GM04503 (cell line): ENCODE measurements around the gene SRRM2.
"Not testable (repeated sequence)": the region's sequence is repeated elsewhere in the genome, so short reads cannot be mapped to it uniquely, and the experiment has no call there.

ENCODE experiments used
- DNase-seq: peaks from one replicate; pipeline ENCODE4 v3.0.0-alpha.2; 2012; ENCODE audit warnings: low read depth

Gene SRRM2

GRCh38 chr16:2715064-2715463, 37.4 kb upstream of the SRRM2 start:
- no peak for DNase-seq

- DNase-seq: no peak
These were observed 36.9 kb upstream of the SRRM2 start for GRCh38 chr16:2715519-2715918.

GRCh38 chr16:2715966-2716885, 36.2 kb upstream of the SRRM2 start:
- DNase-seq: no peak

- no peak for DNase-seq
These were observed 35.5 kb upstream of the SRRM2 start for GRCh38 chr16:2716948-2717347.

GRCh38 chr16:2717383-2718263, 34.8 kb upstream of the SRRM2 start:
- no peak for DNase-seq

- no peak for DNase-seq
These were observed 32.9 kb upstream of the SRRM2 start for GRCh38 chr16:2719328-2720063.

GRCh38 chr16:2720064-2720457, 32.4 kb upstream of the SRRM2 start, which contains the start of gene PRSS27:
Gene PRSS27 (minus strand): TSS chr16:2720224. CDS start chr16:2720160, 64 bp downstream.
- DNase-seq: no peak

- peak; percentile 10 for DNase-seq
These were observed 31.5 kb upstream of the SRRM2 start for GRCh38 chr16:2720719-2721633.

GRCh38 chr16:2721634-2722173, 30.7 kb upstream of the SRRM2 start:
- not testable (repeated sequence) for DNase-seq

- no peak for DNase-seq
These were observed 28.3 kb upstream of the SRRM2 start for GRCh38 chr16:2724088-2724676.

GRCh38 chr16:2724816-2725348, 27.6 kb upstream of the SRRM2 start:
- no peak for DNase-seq

- no peak for DNase-seq
These were observed 25.5 kb upstream of the SRRM2 start for GRCh38 chr16:2726923-2727322.

- DNase-seq: no peak
These were observed 24.4 kb upstream of the SRRM2 start for GRCh38 chr16:2728034-2728433.

GRCh38 chr16:2734844-2735515, 17.5 kb upstream of the SRRM2 start:
- no peak for DNase-seq

GRCh38 chr16:2736476-2737237, 15.8 kb upstream of the SRRM2 start:
- DNase-seq: no peak

GRCh38 chr16:2737238-2737605, 15.2 kb upstream of the SRRM2 start:
- no peak for DNase-seq

GRCh38 chr16:2737895-2738418, 14.5 kb upstream of the SRRM2 start:
- no peak for DNase-seq

- DNase-seq: no peak
These were observed 13.8 kb upstream of the SRRM2 start for GRCh38 chr16:2738615-2739014.
